H9 (cell line): ENCODE data around the gene PABPN1. TPM values are rescaled to one million over a fixed set of nuclear protein-coding genes. Genes with fewer than 3 reads are reported as not detected.

ENCODE experiments used
- DNase-seq: peaks from one replicate; pipeline ENCODE4 v3.0.0-alpha.2; 2017
- H2AFZ ChIP-seq: one replicate; pipeline ENCODE4 v1.6.1; 2013; ENCODE audit warnings: mild to moderate bottlenecking, low read length, control low read depth, moderate library complexity
- H2AK5ac ChIP-seq: 2 replicates; pipeline ENCODE4 v1.6.1; 2013; ENCODE audit warnings: low read length, control low read depth, mixed read lengths; ENCODE audit not compliant: insufficient read length
- H2BK120ac ChIP-seq: one replicate; pipeline ENCODE4 v1.6.1; 2013; ENCODE audit warnings: low read depth, mild to moderate bottlenecking, low read length, control low read depth, inconsistent platforms; ENCODE audit not compliant: poor library complexity, severe bottlenecking
- H2BK12ac ChIP-seq: 2 replicates; pipeline ENCODE4 v1.6.1; 2013; ENCODE audit warnings: low read length, control low read depth, mixed read lengths, low read depth; ENCODE audit not compliant: insufficient read length
- H2BK15ac ChIP-seq: 2 replicates; pipeline ENCODE4 v1.6.1; 2013; ENCODE audit warnings: low read depth, low read length, control low read depth
- H2BK20ac ChIP-seq: one replicate; pipeline ENCODE4 v1.6.1; 2013; ENCODE audit warnings: low read depth, mild to moderate bottlenecking, low read length, control low read depth, inconsistent platforms; ENCODE audit not compliant: poor library complexity, severe bottlenecking
- H2BK5ac ChIP-seq: 2 replicates; pipeline ENCODE4 v1.6.1; 2013; ENCODE audit warnings: low read length, control low read depth, mixed read lengths; ENCODE audit not compliant: insufficient read length
- H3K14ac ChIP-seq: 2 replicates; pipeline ENCODE4 v1.6.1; 2013; ENCODE audit warnings: low read length, control low read depth; ENCODE audit not compliant: insufficient read depth
- H3K18ac ChIP-seq: 2 replicates; pipeline ENCODE4 v1.6.1; 2013; ENCODE audit warnings: low read depth, mild to moderate bottlenecking, mixed read lengths, low read length, control low read depth; ENCODE audit not compliant: insufficient read length
- H3K23ac ChIP-seq: 2 replicates; pipeline ENCODE4 v1.6.1; 2013; ENCODE audit warnings: low read length, control low read depth, mixed read lengths, low read depth; ENCODE audit not compliant: insufficient read length
- H3K23me2 ChIP-seq: 2 replicates; pipeline ENCODE4 v1.6.1; 2013; ENCODE audit warnings: low read depth, mild to moderate bottlenecking, mixed read lengths, low read length, control low read depth; ENCODE audit not compliant: insufficient read length, poor library complexity, severe bottlenecking
- H3K27ac ChIP-seq: 2 replicates; pipeline ENCODE4 v1.5.1; 2013; ENCODE audit warnings: low read length, control low read depth, mixed read lengths, low read depth; ENCODE audit not compliant: insufficient read length
- H3K27me3 ChIP-seq: 2 replicates; pipeline ENCODE4 v1.6.1; 2013; ENCODE audit warnings: low read length, control low read depth, inconsistent platforms; ENCODE audit not compliant: insufficient read depth
- H3K4ac ChIP-seq: 2 replicates; pipeline ENCODE4 v1.6.1; 2013; ENCODE audit warnings: low read depth, mild to moderate bottlenecking, control low read depth, inconsistent platforms, low read length, moderate library complexity
- H3K4me1 ChIP-seq: 2 replicates; pipeline ENCODE4 v1.6.1; 2013; ENCODE audit warnings: low read length, control low read depth, inconsistent platforms; ENCODE audit not compliant: insufficient read depth
- H3K4me2 ChIP-seq: 2 replicates; pipeline ENCODE4 v1.6.1; 2013; ENCODE audit warnings: low read length, control low read depth, mixed read lengths; ENCODE audit not compliant: insufficient read length, insufficient read depth
- H3K56ac ChIP-seq: 2 replicates; pipeline ENCODE4 v1.6.1; 2013; ENCODE audit warnings: low read depth, mild to moderate bottlenecking, mixed read lengths, low read length, control low read depth; ENCODE audit not compliant: insufficient read length
- H3K79me1 ChIP-seq: 2 replicates; pipeline ENCODE4 v1.6.1; 2013; ENCODE audit warnings: low read depth, mild to moderate bottlenecking, moderate library complexity, low read length, control low read depth, inconsistent platforms; ENCODE audit not compliant: insufficient read depth, poor library complexity, severe bottlenecking
- H3K79me2 ChIP-seq: 2 replicates; pipeline ENCODE4 v1.6.1; 2013; ENCODE audit warnings: low read length, control low read depth, inconsistent platforms; ENCODE audit not compliant: insufficient read depth
- H3K9ac ChIP-seq: 2 replicates; pipeline ENCODE4 v1.6.1; 2013; ENCODE audit warnings: low read length, control low read depth, mixed read lengths; ENCODE audit not compliant: insufficient read length; ENCODE audit errors: extremely low read depth
- H3K9me3 ChIP-seq: one replicate; pipeline ENCODE4 v1.6.1; 2013; ENCODE audit warnings: low read depth, low read length, inconsistent platforms; ENCODE audit not compliant: control insufficient read depth
- H3T11ph ChIP-seq: one replicate; pipeline ENCODE4 v1.6.1; 2013; ENCODE audit warnings: mild to moderate bottlenecking, low read length, control low read depth, inconsistent platforms
- H4K20me1 ChIP-seq: one replicate; pipeline ENCODE4 v1.6.1; 2013; ENCODE audit not compliant: control insufficient read depth, insufficient read length, insufficient read depth
- H4K5ac ChIP-seq: 2 replicates; pipeline ENCODE4 v1.6.1; 2013; ENCODE audit warnings: low read depth, mild to moderate bottlenecking, mixed read lengths, low read length, control low read depth; ENCODE audit not compliant: insufficient read length
- H4K8ac ChIP-seq: replicated peaks from 2 replicates; pipeline ENCODE4 v1.6.1; 2013; ENCODE audit warnings: low read length, control low read depth, mixed read lengths, low read depth; ENCODE audit not compliant: insufficient read length
- H4K91ac ChIP-seq: 2 replicates; pipeline ENCODE4 v1.6.1; 2013; ENCODE audit warnings: low read depth, mild to moderate bottlenecking, moderate library complexity, mixed read lengths, low read length, control low read depth; ENCODE audit not compliant: insufficient read length
- H3K27ac Mint-ChIP-seq, 3 experiments: 2 replicates in 2 of 3; 3 replicates in 1 of 3; pipeline ENCODE4 v1.8.0; 2020 to 2021; ENCODE audit warnings: mixed read lengths in 3 of 3, mild to moderate bottlenecking in 1 of 3, moderate library complexity in 1 of 3
- H3K27me3 Mint-ChIP-seq: 2 replicates; pipeline ENCODE4 v1.8.0; 2021; ENCODE audit warnings: low read depth, mild to moderate bottlenecking, moderate library complexity, mixed read lengths
- H3K36me3 Mint-ChIP-seq, 3 experiments: 2 replicates in 2 of 3; 3 replicates in 1 of 3; pipeline ENCODE4 v1.8.0; 2020 to 2021; ENCODE audit warnings: low read depth in 3 of 3, mixed read lengths in 3 of 3; ENCODE audit not compliant: insufficient read depth in 1 of 3
- H3K4me1 Mint-ChIP-seq, 2 experiments: 2 replicates each; pipeline ENCODE4 v1.8.0; 2020; ENCODE audit warnings: mixed read lengths in 2 of 2
- H3K4me3 Mint-ChIP-seq, 2 experiments: 2 replicates in 1 of 2; 3 replicates in 1 of 2; pipeline ENCODE4 v1.8.0; 2020 to 2021; ENCODE audit warnings: mild to moderate bottlenecking in 2 of 2, mixed read lengths in 2 of 2, moderate library complexity in 1 of 2
- H3K9me3 Mint-ChIP-seq, 2 experiments: 2 replicates in 1 of 2; 3 replicates in 1 of 2; pipeline ENCODE4 v1.8.0; 2020; ENCODE audit warnings: mild to moderate bottlenecking in 2 of 2, mixed read lengths in 2 of 2, moderate library complexity in 1 of 2
- CTCF ChIP-seq: fragments of 200-600 bp; sonication (generic); conservative IDR thresholded peaks from 3 replicates; pipeline ENCODE4 v1.8.0; 2021; ENCODE audit warnings: antibody characterized with exemption, mild to moderate bottlenecking
- WGBS: extraction: QIAGEN DNeasy Blood & Tissue Kit; methylation state at CpG from one replicate; pipeline ENCODE4 v1.1.7; 2013; ENCODE audit warnings: missing lambda C conversion rate, low lambda C conversion rate, mixed read lengths; ENCODE audit not compliant: insufficient read length; ENCODE audit errors: extremely low coverage; 5-methylcytosine and 5-hydroxymethylcytosine counted together
- total RNA-seq: library from RNA; stranded (reverse); gene quantifications from 2 replicates; pipeline ENCODE4 v1.2.1, GENCODE V29; 2021

PABPN1 gene
- total RNA-seq, 1 experiment from 2014 or later, result 333 TPM

GRCh38 chr14:23299986-23300686 is 21.1 kb upstream of the PABPN1 start:
- H3K23ac ChIP-seq, result no peak overlapping the region
- no peak for DNase-seq
- no peak overlapping the region for H2BK5ac ChIP-seq
- no peak overlapping the region for H2BK12ac ChIP-seq
- no peak overlapping the region for H4K91ac ChIP-seq
- H3K14ac ChIP-seq, result no peak overlapping the region
- H3K27me3 Mint-ChIP-seq, result peaks cover 76% of the 10 kb centered on the region
- H3K79me2 ChIP-seq, result no peaks in the 10 kb centered on the region
- TF ChIP-seq CTCF, result no peak
- H2AFZ ChIP-seq, result no peak overlapping the region
- H3T11ph ChIP-seq, result no peak overlapping the region
- H3K9me3 Mint-ChIP-seq, result no peaks in the 10 kb centered on the region; a peak in 1 of 5 replicates
- WGBS, result no CpG with 5 or more reads among the region's 10 CpGs
- no peak overlapping the region for H3K27ac Mint-ChIP-seq
- no peak overlapping the region for H4K8ac ChIP-seq
- no peak overlapping the region for H3K4ac ChIP-seq
- peaks cover 0 to 10% (median 0%) of the 10 kb centered on the region in 3 experiments; a peak in 1 of 7 replicates for H3K36me3 Mint-ChIP-seq
- no peaks in the 10 kb centered on the region for H3K79me1 ChIP-seq
- H3K27ac ChIP-seq, result no peak overlapping the region
- H3K9ac ChIP-seq, result peak overlapping the region; percentile 21
- no peaks in the 10 kb centered on the region for H3K9me3 ChIP-seq
- peaks cover 10 to 18% of the 10 kb centered on the region in 2 experiments for H3K4me1 Mint-ChIP-seq
- H2BK20ac ChIP-seq, result no peak overlapping the region
- no peak overlapping the region for H2AK5ac ChIP-seq
- H3K56ac ChIP-seq, result no peak overlapping the region
- H2BK15ac ChIP-seq, result no peak overlapping the region
- H3K4me1 ChIP-seq, result no peaks in the 10 kb centered on the region
- no peak overlapping the region for H3K18ac ChIP-seq
- H2BK120ac ChIP-seq, result no peak overlapping the region
- H4K20me1 ChIP-seq, result no peaks in the 10 kb centered on the region
- H3K23me2 ChIP-seq, result peaks cover 17% of the 10 kb centered on the region
- peak overlapping the region; percentile 84 to 89 for H3K4me3 Mint-ChIP-seq
- H4K5ac ChIP-seq, result no peak overlapping the region
- H3K4me2 ChIP-seq, result peak overlapping the region; percentile 84
- peaks cover 25% of the 10 kb centered on the region for H3K27me3 ChIP-seq
